ENCODE data around the gene R3HDM2.

GRCh38 chr12:57473886-57474285 lies 43.0 kb upstream of the R3HDM2 start:
- TF ChIP-seq CTCF (IDR thresholded peaks at IDR 0.05) (no peak), POLR2A (IDR thresholded peaks at IDR 0.05) (no peak)

Data from adrenal gland (tissue), 5 donors.